ENCODE results near the gene SOCS1.

The SOCS1 gene

GRCh38 chr16:11245988-11246387 lies 10.0 kb downstream of the SOCS1 start:
- Histone ChIP-seq H3K27me3 (ENCODE audit: insufficient read depth, poor library complexity, severe bottlenecking) (no peaks in the 10 kb centered on the region), H3K27ac (replicated peaks) (no peak overlapping the region), H3K4me3 (replicated peaks; ENCODE audit: insufficient read depth, low read length) (no peak overlapping the region)
- no peak for TF ChIP-seq GABPA (IDR thresholded peaks at IDR 0.05; ENCODE audit: low read depth)
- TF ChIP-seq SPI1 (IDR thresholded peaks at IDR 0.05; ENCODE audit: borderline replicate concordance, low read depth) = no peak
- TF ChIP-seq, protein P1, sequence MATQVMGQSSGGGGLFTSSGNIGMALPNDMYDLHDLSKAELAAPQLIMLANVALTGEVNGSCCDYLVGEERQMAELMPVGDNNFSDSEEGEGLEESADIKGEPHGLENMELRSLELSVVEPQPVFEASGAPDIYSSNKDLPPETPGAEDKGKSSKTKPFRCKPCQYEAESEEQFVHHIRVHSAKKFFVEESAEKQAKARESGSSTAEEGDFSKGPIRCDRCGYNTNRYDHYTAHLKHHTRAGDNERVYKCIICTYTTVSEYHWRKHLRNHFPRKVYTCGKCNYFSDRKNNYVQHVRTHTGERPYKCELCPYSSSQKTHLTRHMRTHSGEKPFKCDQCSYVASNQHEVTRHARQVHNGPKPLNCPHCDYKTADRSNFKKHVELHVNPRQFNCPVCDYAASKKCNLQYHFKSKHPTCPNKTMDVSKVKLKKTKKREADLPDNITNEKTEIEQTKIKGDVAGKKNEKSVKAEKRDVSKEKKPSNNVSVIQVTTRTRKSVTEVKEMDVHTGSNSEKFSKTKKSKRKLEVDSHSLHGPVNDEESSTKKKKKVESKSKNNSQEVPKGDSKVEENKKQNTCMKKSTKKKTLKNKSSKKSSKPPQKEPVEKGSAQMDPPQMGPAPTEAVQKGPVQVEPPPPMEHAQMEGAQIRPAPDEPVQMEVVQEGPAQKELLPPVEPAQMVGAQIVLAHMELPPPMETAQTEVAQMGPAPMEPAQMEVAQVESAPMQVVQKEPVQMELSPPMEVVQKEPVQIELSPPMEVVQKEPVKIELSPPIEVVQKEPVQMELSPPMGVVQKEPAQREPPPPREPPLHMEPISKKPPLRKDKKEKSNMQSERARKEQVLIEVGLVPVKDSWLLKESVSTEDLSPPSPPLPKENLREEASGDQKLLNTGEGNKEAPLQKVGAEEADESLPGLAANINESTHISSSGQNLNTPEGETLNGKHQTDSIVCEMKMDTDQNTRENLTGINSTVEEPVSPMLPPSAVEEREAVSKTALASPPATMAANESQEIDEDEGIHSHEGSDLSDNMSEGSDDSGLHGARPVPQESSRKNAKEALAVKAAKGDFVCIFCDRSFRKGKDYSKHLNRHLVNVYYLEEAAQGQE (IDR thresholded peaks at IDR 0.05; ENCODE audit: insufficient replicate concordance, low read depth) = no peak
- TF ChIP-seq, protein P2, sequence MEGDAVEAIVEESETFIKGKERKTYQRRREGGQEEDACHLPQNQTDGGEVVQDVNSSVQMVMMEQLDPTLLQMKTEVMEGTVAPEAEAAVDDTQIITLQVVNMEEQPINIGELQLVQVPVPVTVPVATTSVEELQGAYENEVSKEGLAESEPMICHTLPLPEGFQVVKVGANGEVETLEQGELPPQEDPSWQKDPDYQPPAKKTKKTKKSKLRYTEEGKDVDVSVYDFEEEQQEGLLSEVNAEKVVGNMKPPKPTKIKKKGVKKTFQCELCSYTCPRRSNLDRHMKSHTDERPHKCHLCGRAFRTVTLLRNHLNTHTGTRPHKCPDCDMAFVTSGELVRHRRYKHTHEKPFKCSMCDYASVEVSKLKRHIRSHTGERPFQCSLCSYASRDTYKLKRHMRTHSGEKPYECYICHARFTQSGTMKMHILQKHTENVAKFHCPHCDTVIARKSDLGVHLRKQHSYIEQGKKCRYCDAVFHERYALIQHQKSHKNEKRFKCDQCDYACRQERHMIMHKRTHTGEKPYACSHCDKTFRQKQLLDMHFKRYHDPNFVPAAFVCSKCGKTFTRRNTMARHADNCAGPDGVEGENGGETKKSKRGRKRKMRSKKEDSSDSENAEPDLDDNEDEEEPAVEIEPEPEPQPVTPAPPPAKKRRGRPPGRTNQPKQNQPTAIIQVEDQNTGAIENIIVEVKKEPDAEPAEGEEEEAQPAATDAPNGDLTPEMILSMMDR (IDR thresholded peaks at IDR 0.05; ENCODE audit: insufficient read depth, low read length) = no peak
- TF ChIP-seq POLR2AphosphoS5 (IDR thresholded peaks at IDR 0.05; ENCODE audit: low read depth) = no peak
- DNase-seq (ENCODE audit: low read depth in 1 of 2, low spot score in 1 of 2) = no peak

DNA sequence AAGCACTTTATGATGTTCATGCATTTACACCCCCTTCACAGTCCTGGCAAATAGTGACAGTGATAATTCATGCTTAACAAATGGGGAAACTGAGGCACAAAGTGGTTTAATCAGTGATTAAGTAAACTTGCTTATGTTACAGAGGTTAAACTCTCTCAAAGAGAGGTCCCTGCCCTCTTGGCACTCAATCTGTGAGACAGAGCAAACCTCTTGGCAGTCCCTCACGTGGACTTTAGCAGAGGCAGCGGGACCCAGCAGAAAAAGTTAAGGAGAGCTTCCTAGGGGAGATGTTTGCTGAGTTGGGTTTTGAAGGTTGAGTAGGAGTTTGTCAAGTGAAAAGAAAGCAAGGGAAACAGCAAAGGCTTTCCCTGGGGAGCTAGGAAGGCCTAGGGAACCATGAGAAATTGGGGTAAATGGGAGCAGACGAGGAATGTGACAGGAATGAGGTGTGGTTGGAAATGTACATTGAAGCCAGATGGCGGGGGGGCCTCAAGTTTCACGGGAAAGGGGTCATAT lies 10.7 kb downstream of the SOCS1 start:
- TF ChIP-seq, protein P1 (IDR thresholded peaks at IDR 0.05; ENCODE audit: insufficient replicate concordance, low read depth) = no peak
- TF ChIP-seq GABPA (IDR thresholded peaks at IDR 0.05; ENCODE audit: low read depth) (no peak), POLR2AphosphoS5 (IDR thresholded peaks at IDR 0.05; ENCODE audit: low read depth) (no peak), SPI1 (IDR thresholded peaks at IDR 0.05; ENCODE audit: borderline replicate concordance, low read depth) (no peak)
- TF ChIP-seq, protein P2 (IDR thresholded peaks at IDR 0.05; ENCODE audit: insufficient read depth, low read length) = no peak
- Histone ChIP-seq H3K4me3 (replicated peaks; ENCODE audit: insufficient read depth, low read length) (no peak overlapping the region), H3K27me3 (ENCODE audit: insufficient read depth, poor library complexity, severe bottlenecking) (no peaks in the 10 kb centered on the region), H3K27ac (replicated peaks) (no peak overlapping the region)
- no peak for DNase-seq (ENCODE audit: low read depth in 1 of 2, low spot score in 1 of 2)

DNA sequence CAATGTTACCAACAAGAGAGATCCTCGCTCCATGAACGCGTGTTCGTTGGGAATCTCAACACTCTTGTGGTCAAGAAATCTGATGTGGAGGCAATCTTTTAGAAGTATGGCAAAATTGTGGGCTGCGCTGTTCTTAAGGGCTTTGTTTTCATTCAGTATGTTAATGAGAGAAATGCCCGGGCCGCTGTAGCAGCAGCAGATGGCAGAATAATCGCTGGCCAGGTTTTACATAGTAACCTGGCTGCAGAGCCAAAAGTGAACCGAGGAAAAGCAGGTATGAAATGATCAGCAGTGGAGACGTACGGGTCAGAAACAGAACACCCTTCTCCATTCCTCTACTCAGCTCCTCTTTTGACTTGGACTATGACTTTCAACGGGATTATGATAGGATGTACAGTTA lies 13.3 kb downstream of the SOCS1 start:
- H3K27me3 ChIP-seq (ENCODE audit: insufficient read depth, poor library complexity, severe bottlenecking) = no peaks in the 10 kb centered on the region
- no peak for TF ChIP-seq POLR2AphosphoS5 (IDR thresholded peaks at IDR 0.05; ENCODE audit: low read depth)
- H3K27ac ChIP-seq (replicated peaks) = no peak overlapping the region
- DNase-seq (ENCODE audit: low read depth in 1 of 2, low spot score in 1 of 2) = no peak
- H3K4me3 ChIP-seq (replicated peaks; ENCODE audit: insufficient read depth, low read length) = no peak overlapping the region

DNA sequence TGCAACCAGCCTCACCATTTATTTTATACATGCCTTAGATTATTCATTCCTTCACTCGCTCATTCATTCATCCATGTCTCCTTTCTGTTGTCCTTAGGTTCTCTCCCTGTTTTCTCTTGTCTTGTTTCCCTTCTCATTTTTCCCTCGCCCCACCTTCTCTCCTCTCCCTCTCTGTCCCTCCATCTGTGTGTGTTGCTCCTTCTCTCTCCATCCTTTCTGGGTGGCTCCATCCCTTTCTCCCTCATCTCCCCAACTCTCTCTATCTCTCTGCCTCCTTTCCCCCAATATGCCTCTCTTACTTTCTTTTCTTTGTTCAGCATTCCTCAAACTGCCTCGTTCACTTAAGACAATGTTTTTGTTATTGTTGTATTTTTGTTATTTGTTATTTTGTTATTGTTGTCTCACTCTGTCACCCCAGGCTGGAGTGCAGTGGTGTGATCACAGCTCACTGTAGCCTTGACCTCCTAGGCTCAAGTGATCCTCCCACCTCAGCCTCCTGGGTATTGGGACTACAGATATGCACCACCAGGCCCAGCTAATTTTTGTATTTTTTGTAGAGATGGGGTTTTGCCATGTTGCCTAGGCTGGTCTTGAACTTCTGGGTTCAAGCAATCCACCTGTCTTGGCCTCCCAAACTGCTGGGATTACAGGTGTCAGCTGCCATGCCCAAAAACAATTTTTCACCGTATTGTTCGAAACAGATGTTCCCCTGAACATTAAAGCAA lies 14.4 kb downstream of the SOCS1 start:
- no peak for DNase-seq (ENCODE audit: low read depth in 1 of 2, low spot score in 1 of 2)
- TF ChIP-seq SPI1 (IDR thresholded peaks at IDR 0.05; ENCODE audit: borderline replicate concordance, low read depth) (no peak), GABPA (IDR thresholded peaks at IDR 0.05; ENCODE audit: low read depth) (no peak), POLR2AphosphoS5 (IDR thresholded peaks at IDR 0.05; ENCODE audit: low read depth) (no peak)
- TF ChIP-seq, protein P2 (IDR thresholded peaks at IDR 0.05; ENCODE audit: insufficient read depth, low read length) = no peak
- TF ChIP-seq, protein P1 (IDR thresholded peaks at IDR 0.05; ENCODE audit: insufficient replicate concordance, low read depth) = no peak

More for the DNA sequence above, 14.4 kb downstream of the SOCS1 start:
- H3K27me3 ChIP-seq (ENCODE audit: insufficient read depth, poor library complexity, severe bottlenecking) = no peaks in the 10 kb centered on the region
- H3K4me3 ChIP-seq (replicated peaks; ENCODE audit: insufficient read depth, low read length) = no peak overlapping the region
- H3K27ac ChIP-seq (replicated peaks) = no peak overlapping the region
